NCI-H748 (cell line): ENCODE results near the gene LSM11.
A peak's percentile ranks its signal among the peaks of the same experiment; 100 is the strongest.

ENCODE experiments used
- DNase-seq: peaks from one replicate; lab custom pipeline; 2025; ENCODE audit not compliant: unreplicated experiment; lab: John Stamatoyannopoulos, UW

Gene LSM11

GRCh38 chr5:157732596-157733262, 10.8 kb upstream of the LSM11 start:
- DNase-seq = no peak

GRCh38 chr5:157734436-157734835, 9.1 kb upstream of the LSM11 start:
- DNase-seq = peak; percentile 27

GRCh38 chr5:157735991-157736390, 7.5 kb upstream of the LSM11 start:
- no peak for DNase-seq

- DNase-seq = no peak
Measured at GRCh38 chr5:157739388-157740228, 3.9 kb upstream of the LSM11 start.

GRCh38 chr5:157740229-157740610, 3.3 kb upstream of the LSM11 start:
- DNase-seq = peak; percentile 74

GRCh38 chr5:157741131-157741530, 2.4 kb upstream of the LSM11 start:
- DNase-seq = no peak

- DNase-seq = peak; percentile 53
Measured at GRCh38 chr5:157744051-157745011, 819 bp downstream of the LSM11 start.

GRCh38 chr5:157745041-157745456, 1.5 kb downstream of the LSM11 start:
- DNase-seq = no peak

- DNase-seq = peak; percentile 18
Measured at GRCh38 chr5:157747173-157747740, 3.7 kb downstream of the LSM11 start.

- no peak for DNase-seq
Measured at GRCh38 chr5:157747766-157748700, 4.5 kb downstream of the LSM11 start.

GRCh38 chr5:157748760-157749461, 5.4 kb downstream of the LSM11 start:
- no peak for DNase-seq

- no peak for DNase-seq
Measured at GRCh38 chr5:157749462-157749799, 5.9 kb downstream of the LSM11 start.

GRCh38 chr5:157750320-157750719, 6.8 kb downstream of the LSM11 start:
- DNase-seq = no peak

- DNase-seq = no peak
Measured at GRCh38 chr5:157756122-157756521, 12.6 kb downstream of the LSM11 start.

GRCh38 chr5:157758706-157759105, 15.2 kb downstream of the LSM11 start:
- no peak for DNase-seq

GRCh38 chr5:157761690-157762621, 18.4 kb downstream of the LSM11 start:
- DNase-seq = peak; percentile 72

- no peak for DNase-seq
Measured at GRCh38 chr5:157764531-157764930, 21.0 kb downstream of the LSM11 start.

GRCh38 chr5:157766442-157766841, 22.9 kb downstream of the LSM11 start:
- no peak for DNase-seq
